Erythroblast (primary cell): ENCODE data around the gene DNAJB11.

Experiments used
- GATA1 ChIP-seq: IDR thresholded peaks from 2 replicates; pipeline ENCODE4 v1.6.1; 2011; ENCODE audit warnings: low read depth, mild to moderate bottlenecking, control low read depth, low read length, moderate library complexity
- POLR2A ChIP-seq: IDR thresholded peaks from 2 replicates; pipeline ENCODE4 v1.6.1; 2011; ENCODE audit warnings: mild to moderate bottlenecking, low read length

- TF ChIP-seq POLR2A = no peak
- no peak for TF ChIP-seq GATA1
Measured at GRCh38 chr3:186523434-186523833, 47.1 kb upstream of the DNAJB11 start.
